HG03457 (cell line): ENCODE data around the gene P2RX5.
A peak's percentile ranks its signal among the peaks of the same experiment; 100 is the strongest.

Experiments
- ATAC-seq: cut with Tn5 transposase; IDR thresholded peaks from one replicate; pipeline ENCODE4 v1.9.1; 2021; ENCODE audit warnings: moderate number of reproducible peaks; ENCODE audit not compliant: unreplicated experiment

P2RX5 gene

GRCh38 chr17:3681565-3681964 lies 14.4 kb downstream of the P2RX5 start:
- ATAC-seq, result no peak

GRCh38 chr17:3681057-3681456 lies 14.9 kb downstream of the P2RX5 start:
- no peak for ATAC-seq

DNA sequence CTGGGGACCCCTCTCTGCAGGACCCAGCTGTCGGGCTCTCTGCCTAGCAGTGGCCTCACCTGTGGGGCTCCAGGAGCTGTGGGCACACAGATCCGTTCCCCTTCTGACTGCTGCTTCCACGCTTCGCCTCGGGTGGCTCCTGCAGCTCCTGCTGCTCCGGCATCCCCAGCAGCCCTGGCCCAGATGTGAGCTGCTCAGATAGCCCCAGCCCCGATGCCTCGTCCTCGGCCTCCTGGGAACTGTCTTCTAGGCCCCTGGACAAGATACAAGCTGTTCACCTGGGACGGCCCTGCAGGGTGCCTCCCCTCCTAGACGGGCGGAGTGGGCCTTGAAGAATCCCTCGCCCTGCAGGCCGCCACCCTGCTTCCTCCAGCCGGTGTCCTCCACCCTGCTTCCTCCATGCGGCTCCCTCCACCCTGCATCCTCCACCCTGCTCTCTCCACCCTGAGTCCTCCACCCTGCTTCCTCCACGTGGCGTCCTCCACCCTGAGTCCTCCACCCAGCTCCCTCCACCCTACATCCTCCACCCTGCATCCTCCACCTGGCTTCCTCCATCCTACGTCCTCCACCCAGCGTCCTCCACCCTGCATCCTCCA lies 16.3 kb downstream of the P2RX5 start:
- ATAC-seq, result no peak

GRCh38 chr17:3678821-3679530 lies 17.0 kb downstream of the P2RX5 start:
- ATAC-seq, result no peak

GRCh38 chr17:3678095-3678820 lies 17.7 kb downstream of the P2RX5 start:
- ATAC-seq, result no peak

GRCh38 chr17:3675886-3676285 lies 20.1 kb downstream of the P2RX5 start:
- ATAC-seq, result no peak

- no peak for ATAC-seq
These were observed 23.4 kb downstream of the P2RX5 start for GRCh38 chr17:3672571-3672970.

DNA sequence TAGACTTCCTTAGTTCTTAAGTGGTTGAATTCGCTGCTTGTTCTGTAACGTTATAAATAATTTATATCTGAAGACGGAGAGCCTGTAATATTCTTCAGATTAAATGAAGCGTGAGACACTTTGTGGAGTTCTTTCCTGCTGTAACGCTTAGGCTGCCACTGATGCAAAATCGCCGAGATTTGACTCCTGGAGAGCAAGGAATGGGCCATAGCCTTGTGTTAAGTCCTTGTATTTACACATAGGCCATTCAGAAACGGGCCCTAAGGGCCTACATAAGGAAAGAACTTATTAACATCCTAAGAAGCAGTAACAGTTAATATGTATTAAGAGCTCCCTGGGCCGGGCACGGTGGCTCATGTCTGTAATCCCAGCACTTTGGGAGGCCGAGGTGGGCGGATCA lies 26.4 kb downstream of the P2RX5 start:
- no peak for ATAC-seq

DNA sequence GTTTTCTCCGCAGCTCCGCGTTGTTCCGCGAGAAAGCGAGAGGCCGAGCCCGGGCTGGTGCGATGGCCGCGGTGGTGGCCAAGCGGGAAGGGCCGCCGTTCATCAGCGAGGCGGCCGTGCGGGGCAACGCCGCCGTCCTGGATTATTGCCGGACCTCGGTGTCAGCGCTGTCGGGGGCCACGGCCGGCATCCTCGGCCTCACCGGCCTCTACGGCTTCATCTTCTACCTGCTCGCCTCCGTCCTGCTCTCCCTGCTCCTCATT lies 26.9 kb downstream of the P2RX5 start:
- ATAC-seq, result no peak

- peak; percentile 88 for ATAC-seq
These were observed 27.5 kb downstream of the P2RX5 start, which contains the start of the genes EMC6 and TAX1BP3 for GRCh38 chr17:3668279-3669084. EMC6 (plus strand) TSS chr17:3668812; CDS start chr17:3669147, 335 bp downstream. TAX1BP3 (minus strand) TSS chr17:3668578; CDS start chr17:3668526, 52 bp downstream.

- no peak for ATAC-seq
These were observed 28.3 kb downstream of the P2RX5 start for GRCh38 chr17:3667366-3668278.

DNA sequence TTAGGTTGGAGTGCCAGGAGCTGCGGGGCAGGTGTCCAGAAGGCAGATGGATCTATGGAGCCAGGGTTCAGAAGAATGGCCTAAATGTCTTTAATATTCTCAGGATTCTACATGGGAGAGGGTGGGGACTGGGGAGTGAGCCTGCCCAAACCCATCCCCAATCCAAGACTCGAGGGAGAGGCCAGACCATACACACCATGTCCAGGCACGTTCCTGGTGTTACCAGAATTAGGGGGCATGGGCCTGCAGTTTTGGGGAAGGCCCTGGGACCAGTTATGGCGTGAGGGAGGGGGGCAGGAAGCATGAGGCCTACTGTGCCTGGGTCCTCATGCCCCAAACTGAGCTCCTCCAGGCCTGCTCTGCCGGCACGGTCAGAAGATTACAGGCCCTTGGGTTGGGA lies 29.4 kb downstream of the P2RX5 start:
- ATAC-seq, result no peak

GRCh38 chr17:3665834-3666233 lies 30.1 kb downstream of the P2RX5 start:
- ATAC-seq, result no peak

- no peak for ATAC-seq
These were observed 32.6 kb downstream of the P2RX5 start for GRCh38 chr17:3663102-3664011.

DNA sequence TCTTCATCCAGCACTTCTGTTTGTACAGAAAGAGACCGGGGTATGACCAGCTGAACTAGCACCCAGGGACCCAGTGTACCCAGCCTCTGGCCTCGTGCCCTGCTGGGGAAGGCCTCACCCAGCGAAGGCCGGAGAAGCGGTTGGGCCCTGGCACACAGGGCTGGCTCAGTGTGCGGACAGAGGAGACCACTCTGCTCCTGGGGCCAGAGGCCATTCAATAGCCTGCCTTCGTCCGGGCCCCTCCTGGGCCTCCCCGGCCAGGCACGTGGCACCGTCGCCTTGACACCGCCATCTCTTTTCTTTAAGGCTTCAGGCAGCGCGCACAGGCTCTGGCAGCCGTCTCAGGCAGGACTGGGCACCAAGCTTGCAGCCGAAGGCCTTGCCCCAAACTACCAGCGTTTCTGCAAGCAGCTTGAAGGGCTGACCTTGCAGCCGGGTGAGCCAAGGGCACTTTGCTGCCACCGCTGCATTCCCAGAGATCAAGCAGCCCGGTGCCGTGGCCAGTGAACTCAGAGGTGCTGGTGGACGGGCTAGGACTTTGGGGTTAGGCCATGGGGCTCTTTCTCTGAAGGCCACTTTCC lies 35.6 kb downstream of the P2RX5 start:
- no peak for ATAC-seq

DNA sequence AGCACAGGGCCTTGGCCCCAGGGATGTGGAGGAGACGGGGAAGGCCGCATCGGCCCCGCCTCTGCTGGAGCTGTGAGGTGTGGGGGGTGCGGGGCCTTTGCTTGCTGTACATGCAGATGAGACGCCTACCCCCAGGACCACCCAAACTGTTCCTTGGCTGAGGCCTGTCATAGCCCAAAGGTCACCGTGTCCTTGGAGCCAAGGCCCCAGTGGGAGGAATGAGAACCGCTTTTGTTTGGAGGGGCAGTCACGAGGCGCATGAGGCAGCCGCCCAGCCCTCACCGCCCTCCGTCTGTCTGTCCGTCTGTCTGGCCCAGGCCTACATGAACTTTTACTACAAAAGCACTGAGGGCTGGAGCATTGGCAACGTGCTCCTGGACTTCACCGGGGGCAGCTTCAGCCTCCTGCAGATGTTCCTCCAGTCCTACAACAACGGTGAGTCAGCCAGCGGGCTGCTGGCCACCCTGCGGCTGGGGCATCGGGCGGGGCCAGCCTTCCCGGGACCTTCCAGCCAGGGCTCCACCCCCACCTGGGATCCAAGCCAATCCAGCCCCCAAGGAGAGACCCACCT lies 36.3 kb downstream of the P2RX5 start:
- ATAC-seq, result no peak

DNA sequence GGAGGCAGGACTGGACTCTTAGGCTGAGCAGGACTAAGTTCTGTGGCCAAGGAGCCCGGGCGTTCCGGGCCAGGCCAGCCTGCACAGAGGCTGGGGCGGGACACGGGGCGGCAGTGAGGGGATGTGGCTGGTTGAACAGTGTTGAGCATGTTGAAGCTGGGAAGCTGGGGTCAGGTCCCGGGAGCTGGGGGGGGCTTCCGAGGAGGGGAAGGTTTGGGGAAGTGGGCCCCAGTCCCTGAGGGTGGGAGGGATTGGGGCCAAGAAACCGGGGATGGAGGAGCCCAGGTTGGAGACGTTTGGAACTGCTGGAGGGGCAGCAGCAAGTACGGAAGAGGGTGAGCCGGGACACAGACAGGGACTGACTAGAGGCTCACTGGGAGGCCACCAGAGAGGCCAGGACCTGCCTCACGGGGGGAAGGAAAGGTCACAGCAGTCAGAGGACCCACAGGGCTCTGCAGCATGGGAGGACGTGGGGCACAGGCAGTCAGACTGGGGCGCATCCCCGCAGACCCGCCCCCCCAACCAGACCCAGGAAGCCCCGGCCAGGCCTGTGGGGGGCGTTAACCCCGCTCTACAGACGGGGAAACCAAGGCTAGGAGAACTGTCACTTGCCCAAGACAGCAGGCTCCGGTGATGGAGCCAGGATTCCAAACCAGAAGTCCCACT lies 37.0 kb downstream of the P2RX5 start:
- no peak for ATAC-seq
